SK-N-MC (cell line): ENCODE results near the gene TMEM231.
"Not testable (repeated sequence)": the region's sequence is repeated elsewhere in the genome, so short reads cannot be mapped to it uniquely, and the experiment has no call there.

Source experiments
- DNase-seq: peaks from one replicate; pipeline ENCODE4 v3.0.0-alpha.2; 2011; ENCODE audit warnings: low read depth, low spot score
- H3K27ac ChIP-seq: fragments of 200-600 bp; sonication (generic); 2 replicates; pipeline ENCODE4 v1.5.1; 2016; ENCODE audit warnings: mixed run types
- H3K36me3 ChIP-seq: fragments of 200-600 bp; sonication (generic); 2 replicates; pipeline ENCODE4 v1.6.1; 2017; ENCODE audit warnings: antibody characterized with exemption, low read length, mixed read lengths; ENCODE audit not compliant: insufficient read depth
- H3K4me3 ChIP-seq: fragments of 200-600 bp; sonication (generic); 2 replicates; pipeline ENCODE4 v1.5.1; 2016
- H3K9ac ChIP-seq: fragments of 200-600 bp; sonication (generic); 2 replicates; pipeline ENCODE4 v1.8.0; 2017; ENCODE audit warnings: mixed run types, mixed read lengths; ENCODE audit not compliant: insufficient read length
- H3K9me3 ChIP-seq: fragments of 200-600 bp; sonication (generic); 2 replicates; pipeline ENCODE4 v1.6.1; 2017; ENCODE audit warnings: low read depth, mild to moderate bottlenecking, antibody characterized with exemption, low read length, moderate library complexity, mixed read lengths
- EZH2 ChIP-seq: fragments of 200-600 bp; sonication (generic); IDR thresholded peaks from one replicate; pipeline ENCODE4 v1.6.1; 2017; ENCODE audit warnings: antibody characterized with exemption
- FOXP2 ChIP-seq: optimal IDR thresholded peaks from 2 replicates; pipeline ENCODE3; 2011; ENCODE audit warnings: mild to moderate bottlenecking, moderate library complexity; ENCODE audit not compliant: insufficient read depth; ENCODE audit errors: extremely low read length, control extremely low read depth
- POLR2AphosphoS5 ChIP-seq: IDR thresholded peaks from 2 replicates; pipeline ENCODE4 v1.6.1; 2012; ENCODE audit warnings: mild to moderate bottlenecking, low read depth, low read length, borderline replicate concordance

TMEM231 gene

GRCh38 chr16:75558846-75559401 lies 2.9 kb upstream of the TMEM231 start:
- H3K27ac ChIP-seq: no peak overlapping the region
- no peaks in the 10 kb centered on the region for H3K9me3 ChIP-seq
- H3K9ac ChIP-seq: no peak overlapping the region
- H3K36me3 ChIP-seq: no peaks in the 10 kb centered on the region
- H3K4me3 ChIP-seq: no peak overlapping the region
- no peak for TF ChIP-seq POLR2AphosphoS5
- no peak for TF ChIP-seq EZH2
- no peak for TF ChIP-seq FOXP2
- no peak for DNase-seq

- Histone ChIP-seq H3K36me3 (no peaks in the 10 kb centered on the region), H3K4me3 (peak overlapping the region; percentile 74; the same call in 1 of the 2 replicates), H3K9ac (no peak overlapping the region), H3K9me3 (no peaks in the 10 kb centered on the region), H3K27ac (no peak overlapping the region)
- TF ChIP-seq POLR2AphosphoS5: no peak
- no peak for TF ChIP-seq EZH2
- TF ChIP-seq FOXP2: no peak
- no peak for DNase-seq
These were observed 439 bp upstream of the TMEM231 start for GRCh38 chr16:75556431-75556950.

- no peak overlapping the region for H3K9ac ChIP-seq
- H3K4me3 ChIP-seq: peak overlapping the region; percentile 74
- no peaks in the 10 kb centered on the region for H3K9me3 ChIP-seq
- H3K36me3 ChIP-seq: no peaks in the 10 kb centered on the region
- TF ChIP-seq POLR2AphosphoS5 (no peak), FOXP2 (no peak), EZH2 (no peak)
- H3K27ac ChIP-seq: no peak overlapping the region
- no peak for DNase-seq
These were observed 792 bp downstream of the TMEM231 start for GRCh38 chr16:75555213-75555706.

- TF ChIP-seq POLR2AphosphoS5: no peak
- TF ChIP-seq EZH2: no peak
- no peak for TF ChIP-seq FOXP2
- no peak overlapping the region for H3K27ac ChIP-seq
- no peak overlapping the region for H3K4me3 ChIP-seq
- no peaks in the 10 kb centered on the region for H3K36me3 ChIP-seq
- no peak for DNase-seq
- H3K9me3 ChIP-seq: no peaks in the 10 kb centered on the region
- no peak overlapping the region for H3K9ac ChIP-seq
These were observed 3.1 kb downstream of the TMEM231 start for GRCh38 chr16:75552951-75553350.

GRCh38 chr16:75550211-75550662 lies 5.8 kb downstream of the TMEM231 start:
- Histone ChIP-seq H3K36me3 (no peaks in the 10 kb centered on the region), H3K9ac (no peak overlapping the region), H3K4me3 (no peak overlapping the region), H3K27ac (no peak overlapping the region), H3K9me3 (no peaks in the 10 kb centered on the region)
- TF ChIP-seq FOXP2 (no peak), EZH2 (no peak), POLR2AphosphoS5 (no peak)
- no peak for DNase-seq

- not testable (repeated sequence) for H3K4me3 ChIP-seq, H3K9me3 ChIP-seq, DNase-seq, H3K36me3 ChIP-seq, H3K9ac ChIP-seq, H3K27ac ChIP-seq
These were observed 7.6 kb downstream of the TMEM231 start for GRCh38 chr16:75548456-75548855.

- no peak for DNase-seq
- no peaks in the 10 kb centered on the region for H3K36me3 ChIP-seq
- TF ChIP-seq FOXP2: no peak
- TF ChIP-seq EZH2: no peak
- no peak for TF ChIP-seq POLR2AphosphoS5
These were observed 9.8 kb downstream of the TMEM231 start for GRCh38 chr16:75546293-75546692.

GRCh38 chr16:75545879-75546278 lies 10.2 kb downstream of the TMEM231 start:
- not testable (repeated sequence) for H3K36me3 ChIP-seq, DNase-seq, H3K4me3 ChIP-seq, H3K9me3 ChIP-seq, H3K9ac ChIP-seq, H3K27ac ChIP-seq

More at GRCh38 chr16:75546293-75546692, 9.8 kb downstream of the TMEM231 start:
- H3K9ac ChIP-seq: no peak overlapping the region
- H3K4me3 ChIP-seq: no peak overlapping the region
- H3K27ac ChIP-seq: no peak overlapping the region
- no peaks in the 10 kb centered on the region for H3K9me3 ChIP-seq

GRCh38 chr16:75542462-75542861 lies 13.6 kb downstream of the TMEM231 start:
- not testable (repeated sequence) for H3K27ac ChIP-seq, DNase-seq, H3K9ac ChIP-seq

More at GRCh38 chr16:75542462-75542861, 13.6 kb downstream of the TMEM231 start:
- H3K4me3 ChIP-seq, H3K36me3 ChIP-seq, H3K9me3 ChIP-seq: not testable (repeated sequence)
